IPS-18a (cell line): ENCODE results near the gene FGGY.
"Not testable (repeated sequence)": the region's sequence is repeated elsewhere in the genome, so short reads cannot be mapped to it uniquely, and the experiment has no call there.

ENCODE experiments used
- H3K27ac ChIP-seq: one replicate; pipeline ENCODE4 v1.5.1; 2013; ENCODE audit warnings: low read length
- H3K27me3 ChIP-seq: one replicate; pipeline ENCODE4 v1.6.1; 2013; ENCODE audit warnings: mild to moderate bottlenecking, low read length; ENCODE audit not compliant: control insufficient read depth, insufficient read depth
- H3K36me3 ChIP-seq: one replicate; pipeline ENCODE4 v1.6.1; 2013; ENCODE audit warnings: low read depth, low read length; ENCODE audit not compliant: control insufficient read depth
- H3K4me1 ChIP-seq: one replicate; pipeline ENCODE4 v1.6.1; 2013; ENCODE audit warnings: low read depth, low read length; ENCODE audit not compliant: control insufficient read depth
- H3K4me3 ChIP-seq: one replicate; pipeline ENCODE4 v1.5.1; 2013; ENCODE audit warnings: low read length
- H3K9ac ChIP-seq: one replicate; pipeline ENCODE4 v1.6.1; 2013; ENCODE audit warnings: mild to moderate bottlenecking, low read length, moderate library complexity
- H3K9me3 ChIP-seq: one replicate; pipeline ENCODE4 v1.6.1; 2013; ENCODE audit warnings: low read depth, low read length; ENCODE audit not compliant: control insufficient read depth

The FGGY gene

DNA sequence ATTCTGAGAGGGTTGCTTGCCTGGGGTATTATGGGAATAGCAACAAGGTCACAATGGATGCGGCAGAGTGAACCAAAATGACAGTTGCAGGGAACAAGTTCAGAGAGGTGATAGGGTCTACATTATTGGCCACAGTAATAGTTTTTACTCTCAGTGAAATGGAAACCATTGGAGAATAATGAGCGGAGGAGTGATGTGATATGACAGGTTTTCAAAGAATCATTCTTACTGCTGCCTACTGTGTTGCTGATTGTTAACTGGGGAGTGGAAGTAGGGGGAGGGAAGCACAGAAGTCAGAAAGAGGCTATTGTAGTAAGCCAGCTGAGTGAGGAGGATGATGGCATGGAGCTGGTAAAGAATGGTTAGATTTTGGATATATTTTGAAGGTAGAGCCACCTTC is 322.7 kb downstream of the FGGY start:
- no peak overlapping the region for H3K4me3 ChIP-seq
- no peaks in the 10 kb centered on the region for H3K9me3 ChIP-seq
- H3K27me3 ChIP-seq, result no peaks in the 10 kb centered on the region
- H3K36me3 ChIP-seq, result no peaks in the 10 kb centered on the region
- H3K9ac ChIP-seq, result no peak overlapping the region
- H3K27ac ChIP-seq, result no peak overlapping the region
- no peaks in the 10 kb centered on the region for H3K4me1 ChIP-seq

DNA sequence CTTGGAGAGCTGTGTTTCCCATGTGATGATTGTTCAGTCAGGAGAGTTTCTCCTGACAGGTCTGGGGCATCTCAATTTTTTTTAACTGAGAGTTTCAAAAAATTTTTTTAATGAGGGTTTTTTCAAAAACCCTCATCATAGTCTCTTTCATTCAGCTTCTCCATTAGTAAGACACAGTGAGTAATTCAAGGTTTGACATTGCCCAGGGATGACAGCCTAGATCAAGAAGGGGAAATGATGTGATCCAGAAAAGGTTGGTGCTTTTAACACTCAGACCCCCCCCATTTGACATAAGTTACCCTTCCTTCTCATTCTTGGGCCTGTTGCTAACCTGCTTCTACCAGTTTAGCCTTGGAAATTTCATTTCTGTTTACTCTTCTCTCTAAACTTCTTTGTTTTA is 328.5 kb downstream of the FGGY start:
- Histone ChIP-seq H3K4me1 (no peaks in the 10 kb centered on the region), H3K27me3 (no peaks in the 10 kb centered on the region), H3K4me3 (no peak overlapping the region), H3K9me3 (no peaks in the 10 kb centered on the region), H3K9ac (no peak overlapping the region), H3K36me3 (no peaks in the 10 kb centered on the region), H3K27ac (no peak overlapping the region)

DNA sequence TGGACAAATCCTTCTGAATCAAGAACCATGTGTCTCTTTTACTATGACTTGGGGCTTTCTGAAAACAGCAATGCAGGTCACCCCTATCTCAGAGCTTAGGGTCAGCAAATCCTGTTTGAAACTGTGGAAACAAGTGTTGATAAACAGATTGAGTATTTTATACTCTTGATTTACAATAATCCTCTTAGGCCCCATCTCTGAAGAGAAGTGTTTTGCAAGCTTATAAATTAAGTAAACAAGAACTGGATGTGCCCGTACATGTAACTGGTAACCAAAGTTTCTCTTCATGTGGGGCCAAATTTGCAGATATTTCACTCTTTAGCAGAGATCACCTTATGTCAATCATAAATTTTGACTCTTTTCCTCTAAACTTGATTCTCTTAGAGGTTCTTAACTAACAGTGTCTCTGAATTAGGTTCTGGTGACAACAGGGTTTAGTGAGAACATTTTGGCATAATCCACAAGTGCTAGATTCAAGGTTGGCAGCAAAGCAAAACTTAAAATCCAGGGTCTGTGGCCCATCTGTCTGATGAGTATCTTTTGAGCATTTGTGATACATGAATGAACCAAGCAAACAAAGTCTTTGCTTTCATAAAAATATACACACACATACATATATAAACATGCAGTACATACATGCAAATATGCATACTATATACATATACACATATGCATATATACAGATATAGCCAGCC is 334.8 kb downstream of the FGGY start:
- no peaks in the 10 kb centered on the region for H3K9me3 ChIP-seq
- no peaks in the 10 kb centered on the region for H3K27me3 ChIP-seq
- H3K4me3 ChIP-seq, result no peak overlapping the region
- no peaks in the 10 kb centered on the region for H3K36me3 ChIP-seq
- H3K27ac ChIP-seq, result no peak overlapping the region
- no peaks in the 10 kb centered on the region for H3K4me1 ChIP-seq
- no peak overlapping the region for H3K9ac ChIP-seq

DNA sequence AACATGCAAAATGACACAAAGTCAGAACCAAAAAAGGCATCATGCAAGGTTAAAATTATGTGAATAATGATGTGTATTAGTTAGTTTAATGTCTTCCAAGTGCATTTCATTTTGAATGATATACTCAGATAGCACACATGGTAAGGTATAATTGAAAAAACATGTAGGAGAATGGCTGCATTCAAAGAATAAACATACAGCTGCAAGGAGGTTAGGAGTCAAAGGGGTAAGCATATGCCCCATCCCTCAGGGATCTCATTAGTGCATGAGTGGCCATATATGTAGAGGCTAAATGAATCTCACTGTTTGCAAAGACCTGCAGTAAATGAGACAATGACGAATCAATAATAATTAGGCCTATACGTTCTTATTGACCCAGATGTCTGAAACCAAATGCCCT is 338.2 kb downstream of the FGGY start:
- H3K27ac ChIP-seq, result no peak overlapping the region
- no peak overlapping the region for H3K9ac ChIP-seq
- no peak overlapping the region for H3K4me3 ChIP-seq
- peaks cover 8% of the 10 kb centered on the region for H3K4me1 ChIP-seq
- no peaks in the 10 kb centered on the region for H3K9me3 ChIP-seq
- no peaks in the 10 kb centered on the region for H3K27me3 ChIP-seq
- H3K36me3 ChIP-seq, result no peaks in the 10 kb centered on the region

DNA sequence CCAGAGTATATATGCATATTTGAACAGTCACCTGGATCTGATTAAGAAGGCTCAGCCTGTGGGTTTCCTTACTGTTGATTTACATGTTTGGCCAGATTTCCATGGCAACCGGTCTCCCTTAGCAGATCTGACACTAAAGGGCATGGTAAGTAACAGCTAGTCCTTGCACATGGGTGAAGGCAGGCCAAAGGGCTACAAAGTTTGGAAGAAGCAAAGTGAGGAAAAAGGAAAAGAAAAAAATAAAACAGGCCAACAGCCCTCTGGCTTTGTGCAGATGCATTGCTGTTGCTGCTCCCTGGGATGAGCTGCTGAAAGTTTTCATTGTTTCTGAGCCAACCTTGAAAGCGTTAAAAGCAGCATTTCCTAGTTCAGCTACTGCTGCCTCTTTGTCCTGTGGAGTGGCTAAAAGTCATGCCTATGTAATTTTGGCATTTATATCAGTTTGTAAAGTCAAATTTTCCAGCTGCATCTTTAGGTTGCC is 341.4 kb downstream of the FGGY start:
- peaks cover 8% of the 10 kb centered on the region for H3K4me1 ChIP-seq
- no peak overlapping the region for H3K9ac ChIP-seq
- no peaks in the 10 kb centered on the region for H3K9me3 ChIP-seq
- no peaks in the 10 kb centered on the region for H3K27me3 ChIP-seq
- no peak overlapping the region for H3K4me3 ChIP-seq
- no peak overlapping the region for H3K27ac ChIP-seq
- no peaks in the 10 kb centered on the region for H3K36me3 ChIP-seq

DNA sequence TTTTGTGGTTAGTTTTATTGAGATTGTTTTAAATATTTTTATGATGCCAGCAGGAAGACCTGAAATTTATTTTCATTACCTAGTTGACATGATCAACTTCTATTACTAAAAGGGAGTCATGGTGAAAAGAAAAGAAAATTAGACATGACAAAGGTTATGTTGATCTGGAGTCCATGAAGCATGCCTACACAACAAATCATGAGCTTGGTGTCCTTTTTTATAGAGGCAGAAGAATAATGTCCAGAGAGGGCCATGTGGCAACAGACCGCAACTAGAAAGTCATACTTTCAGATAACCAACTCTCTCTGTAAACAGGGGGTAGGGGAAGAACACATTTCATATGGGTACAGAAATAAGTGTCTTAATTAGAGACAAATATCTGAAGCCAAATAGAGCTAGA is 342.4 kb downstream of the FGGY start:
- Histone ChIP-seq H3K4me1 (peaks cover 8% of the 10 kb centered on the region), H3K9ac (no peak overlapping the region), H3K27ac (no peak overlapping the region), H3K4me3 (no peak overlapping the region), H3K27me3 (no peaks in the 10 kb centered on the region), H3K36me3 (no peaks in the 10 kb centered on the region), H3K9me3 (no peaks in the 10 kb centered on the region)

DNA sequence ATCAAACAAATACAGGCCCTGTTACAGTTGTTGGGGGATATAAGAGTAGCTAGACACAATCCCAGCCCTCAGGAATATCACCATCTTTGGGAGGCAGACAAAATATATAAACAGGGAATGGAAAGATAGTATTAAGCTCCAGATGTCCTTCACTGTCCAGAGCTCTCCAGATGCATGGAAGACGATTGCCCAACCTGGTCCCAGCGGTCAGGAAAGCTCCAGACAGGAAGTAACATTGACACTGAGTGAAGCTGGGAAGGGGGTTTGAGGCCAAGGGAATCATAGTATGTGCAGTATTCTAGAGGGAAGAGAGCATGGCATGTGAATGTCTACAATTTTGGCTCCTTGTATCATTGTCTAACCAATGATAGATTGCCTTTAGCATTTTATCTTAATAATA is 344.0 kb downstream of the FGGY start:
- Histone ChIP-seq H3K27me3 (no peaks in the 10 kb centered on the region), H3K27ac (no peak overlapping the region), H3K36me3 (no peaks in the 10 kb centered on the region), H3K4me3 (no peak overlapping the region), H3K9ac (no peak overlapping the region), H3K9me3 (no peaks in the 10 kb centered on the region), H3K4me1 (peaks cover 8% of the 10 kb centered on the region)

DNA sequence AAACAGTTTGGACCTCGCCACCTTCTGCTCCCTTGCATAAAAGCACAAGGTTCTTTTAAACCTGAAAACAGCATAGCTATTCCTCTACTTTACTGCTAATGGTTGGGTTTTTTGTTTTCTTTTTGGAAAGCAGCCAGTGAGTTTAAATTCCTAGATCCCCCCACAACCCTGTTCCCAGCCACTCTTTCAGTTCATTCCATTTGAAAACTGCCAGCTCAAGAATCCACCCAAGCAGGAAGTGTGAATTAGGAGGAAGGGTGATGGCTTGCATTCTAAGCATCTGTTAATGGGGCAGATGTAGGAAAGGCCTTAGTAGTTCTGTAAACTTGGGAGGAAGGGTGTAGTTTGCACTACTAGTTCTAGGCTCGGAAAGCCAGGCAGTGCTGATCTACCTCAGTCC is 344.9 kb downstream of the FGGY start:
- no peaks in the 10 kb centered on the region for H3K27me3 ChIP-seq
- no peak overlapping the region for H3K27ac ChIP-seq
- H3K36me3 ChIP-seq, result no peaks in the 10 kb centered on the region
- H3K9me3 ChIP-seq, result no peaks in the 10 kb centered on the region
- no peak overlapping the region for H3K4me3 ChIP-seq
- peaks cover 8% of the 10 kb centered on the region for H3K4me1 ChIP-seq
- H3K9ac ChIP-seq, result no peak overlapping the region

DNA sequence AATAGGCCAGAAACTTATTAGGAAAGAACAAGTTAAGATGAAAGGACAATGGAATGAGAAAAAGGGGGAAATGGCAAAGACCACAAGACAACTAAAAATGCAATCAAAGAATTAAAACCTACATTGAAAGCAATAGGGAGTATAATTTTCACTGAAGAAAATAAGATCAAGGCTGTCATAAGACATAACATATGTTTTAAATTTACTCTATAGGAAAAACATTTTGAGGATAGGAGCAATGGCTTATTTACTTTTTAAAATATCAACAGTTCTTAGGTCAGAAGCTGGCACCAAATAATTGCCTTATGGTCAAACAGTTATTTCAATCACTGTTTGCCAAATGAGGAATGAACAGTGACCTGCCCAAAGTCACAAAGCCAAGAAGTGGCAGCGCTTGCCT is 346.6 kb downstream of the FGGY start:
- no peak overlapping the region for H3K27ac ChIP-seq
- H3K36me3 ChIP-seq, result no peaks in the 10 kb centered on the region

DNA sequence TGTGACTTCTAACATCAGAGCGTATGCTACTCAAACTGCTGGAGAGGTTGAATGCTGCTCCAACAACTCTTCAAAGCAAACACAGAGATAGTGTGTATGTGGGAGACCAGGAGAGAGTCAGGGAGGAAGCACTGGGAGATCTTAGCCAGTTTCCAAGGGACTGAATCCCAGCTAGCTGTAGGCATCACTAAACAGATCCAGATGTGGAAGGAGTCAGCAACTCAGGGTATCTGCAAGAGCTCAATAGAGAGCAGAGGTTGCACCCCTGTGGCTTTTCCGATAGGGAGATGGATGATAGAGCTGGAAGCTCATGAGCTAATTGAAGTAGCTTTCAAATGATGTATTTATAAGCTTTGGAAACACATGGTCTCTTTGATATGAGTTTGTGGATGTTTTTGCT is 349.0 kb downstream of the FGGY start:
- Histone ChIP-seq H3K27ac (no peak overlapping the region), H3K9me3 (no peaks in the 10 kb centered on the region)

More for the DNA sequence above, 346.6 kb downstream of the FGGY start:
- Histone ChIP-seq H3K9me3 (no peaks in the 10 kb centered on the region), H3K4me1 (peaks cover under 1% of the 10 kb centered on the region), H3K27me3 (no peaks in the 10 kb centered on the region), H3K4me3 (no peak overlapping the region), H3K9ac (no peak overlapping the region)

DNA sequence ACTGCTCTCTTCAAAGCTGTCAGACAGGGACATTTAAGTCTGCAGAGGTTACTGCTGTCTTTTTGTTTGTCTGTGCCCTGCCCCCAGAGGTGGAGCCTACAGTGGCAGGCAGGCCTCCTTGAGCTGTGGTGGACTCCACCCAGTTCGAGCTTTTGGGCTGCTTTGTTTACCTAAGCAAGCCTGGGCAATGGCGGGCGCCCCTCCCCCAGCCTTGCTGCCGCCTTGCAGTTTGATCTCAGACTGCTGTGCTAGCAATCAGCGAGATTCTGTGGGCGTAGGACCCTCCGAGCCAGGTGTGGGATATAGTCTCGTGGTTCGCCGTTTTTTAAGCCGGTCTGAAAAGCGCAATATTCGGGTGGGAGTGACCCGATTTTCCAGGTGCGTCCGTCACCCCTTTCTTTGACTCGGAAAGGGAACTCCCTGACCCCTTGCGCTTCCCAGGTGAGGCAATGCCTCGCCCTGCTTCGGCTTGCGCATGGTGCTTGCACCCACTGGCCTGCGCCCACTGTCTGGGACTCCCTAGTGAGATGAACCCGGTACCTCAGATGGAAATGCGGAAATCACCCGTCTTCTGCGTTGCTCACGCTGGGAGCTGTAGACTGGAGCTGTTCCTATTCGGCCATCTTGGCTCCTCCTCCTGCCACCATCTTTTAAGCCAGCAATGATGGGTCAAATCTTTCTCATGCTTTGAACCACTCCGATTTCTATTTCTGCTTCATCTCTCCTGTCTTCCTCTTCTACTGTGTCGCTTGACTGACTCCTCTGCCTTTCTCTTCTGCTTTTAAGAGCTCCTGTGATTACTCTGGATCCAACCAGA is 356.5 kb downstream of the FGGY start:
- H3K4me3 ChIP-seq, H3K9ac ChIP-seq, H3K27ac ChIP-seq, H3K36me3 ChIP-seq, H3K9me3 ChIP-seq, H3K27me3 ChIP-seq, H3K4me1 ChIP-seq: not testable (repeated sequence)

More for the DNA sequence above, 349.0 kb downstream of the FGGY start:
- Histone ChIP-seq H3K36me3 (no peaks in the 10 kb centered on the region), H3K9ac (no peak overlapping the region), H3K4me3 (no peak overlapping the region), H3K4me1 (no peaks in the 10 kb centered on the region), H3K27me3 (no peaks in the 10 kb centered on the region)

DNA sequence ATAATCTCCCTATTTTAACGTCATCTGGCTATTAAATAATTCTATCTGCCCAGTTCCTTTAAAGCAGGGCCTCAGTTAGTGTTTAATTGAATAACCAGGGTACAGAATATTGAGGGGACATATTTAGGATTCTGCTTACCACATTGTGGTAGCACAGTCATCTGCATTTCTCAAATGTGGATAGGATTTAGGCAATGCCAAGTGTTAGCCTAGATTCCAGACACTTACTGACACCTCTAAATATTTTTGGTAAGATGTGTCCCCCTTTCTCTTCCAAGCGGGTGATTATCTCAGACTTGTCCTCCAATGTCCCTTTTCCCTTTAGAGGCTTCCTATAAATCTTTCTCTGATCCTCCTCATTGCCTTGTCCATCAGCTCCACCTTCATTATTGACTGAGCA is 357.1 kb downstream of the FGGY start:
- H3K36me3 ChIP-seq, result no peaks in the 10 kb centered on the region
- no peaks in the 10 kb centered on the region for H3K27me3 ChIP-seq
- no peak overlapping the region for H3K27ac ChIP-seq
- H3K4me1 ChIP-seq, result no peaks in the 10 kb centered on the region
- H3K9me3 ChIP-seq, result no peaks in the 10 kb centered on the region
- H3K4me3 ChIP-seq, result no peak overlapping the region
- no peak overlapping the region for H3K9ac ChIP-seq
